IMR-90 (cell line): ENCODE data around the gene PIGC. TPM values are rescaled to one million over a fixed set of nuclear protein-coding genes. Genes with fewer than 3 reads are reported as not detected.
A peak's percentile ranks its signal among the peaks of the same experiment; 100 is the strongest.

Experiments
- ATAC-seq: fragments of 200-7000 bp; cut with Tn5 transposase; 2 replicates; pipeline ENCODE4 v1.9.1; 2020; ENCODE audit warnings: low read depth, mild to moderate bottlenecking, moderate library complexity
- BruUV-seq: library from RNA; stranded (reverse); fragments of 400-500 nt; replicated peaks from 2 replicates; lab custom pipeline; 2021; lab: Mats Ljungman, UMichigan
- CTCF ChIA-PET: fragments of 300-600 bp; formaldehyde crosslinking; extraction: SDS; loops from one replicate; lab custom pipeline; 2021; ENCODE audit warnings: antibody characterized with exemption; lab: Yijun Ruan, JAX
- POLR2A ChIA-PET: fragments of 300-600 bp; sonication (Branson Sonifier 250); formaldehyde crosslinking; loops from one replicate; lab custom pipeline; 2022; ENCODE audit warnings: antibody characterized with exemption; ENCODE audit not compliant: unreplicated experiment; lab: Charles Lee
- DNase-seq: peaks from one replicate; pipeline ENCODE4 v3.0.0; 2013
- H2AFZ ChIP-seq: replicated peaks from 2 replicates; pipeline ENCODE3; 2013; ENCODE audit warnings: low read length, mild to moderate bottlenecking; ENCODE audit not compliant: poor library complexity
- H2AK5ac ChIP-seq: 2 replicates; pipeline ENCODE4 v1.6.1; 2013; ENCODE audit warnings: low read depth, low read length, inconsistent platforms
- H2AK9ac ChIP-seq: replicated peaks from 2 replicates; pipeline ENCODE3; 2013; ENCODE audit warnings: mild to moderate bottlenecking, low read depth, low read length, moderate library complexity; ENCODE audit not compliant: poor library complexity
- H2BK120ac ChIP-seq: 2 replicates; pipeline ENCODE4 v1.6.1; 2013; ENCODE audit warnings: low read depth, low read length, inconsistent platforms
- H2BK15ac ChIP-seq: 3 replicates; pipeline ENCODE4 v1.6.1; 2013; ENCODE audit warnings: low read depth, low read length, inconsistent platforms
- H2BK20ac ChIP-seq: 2 replicates; pipeline ENCODE4 v1.6.1; 2013; ENCODE audit warnings: low read depth, mild to moderate bottlenecking, inconsistent platforms, low read length, moderate library complexity
- H2BK5ac ChIP-seq: 2 replicates; pipeline ENCODE4 v1.6.1; 2013; ENCODE audit warnings: mild to moderate bottlenecking, low read depth, low read length, inconsistent platforms; ENCODE audit not compliant: poor library complexity, severe bottlenecking
- H3K14ac ChIP-seq: replicated peaks from 2 replicates; pipeline ENCODE4 v1.6.1; 2013; ENCODE audit warnings: low read depth, low read length, inconsistent platforms
- H3K18ac ChIP-seq: 2 replicates; pipeline ENCODE4 v1.6.1; 2013; ENCODE audit warnings: low read depth, low read length, control low read depth
- H3K23ac ChIP-seq: 2 replicates; pipeline ENCODE4 v1.6.1; 2013; ENCODE audit warnings: low read depth, low read length, inconsistent platforms
- H3K27ac ChIP-seq: 2 replicates; pipeline ENCODE4 v1.5.1; 2013; ENCODE audit warnings: mild to moderate bottlenecking, control low read depth, low read length; ENCODE audit not compliant: insufficient read depth
- H3K27me3 ChIP-seq: 2 replicates; pipeline ENCODE4 v1.6.1; 2013; ENCODE audit warnings: low read length; ENCODE audit not compliant: control insufficient read depth, insufficient read depth
- H3K36me3 ChIP-seq: 2 replicates; pipeline ENCODE4 v1.6.1; 2013; ENCODE audit warnings: low read length, mixed read lengths; ENCODE audit not compliant: control insufficient read depth, insufficient read depth
- H3K4ac ChIP-seq: 2 replicates; pipeline ENCODE4 v1.6.1; 2013; ENCODE audit warnings: low read depth, low read length, inconsistent platforms
- H3K4me1 ChIP-seq: 2 replicates; pipeline ENCODE4 v1.6.1; 2013; ENCODE audit warnings: low read length, mixed read lengths; ENCODE audit not compliant: control insufficient read depth, insufficient read depth
- H3K4me2 ChIP-seq: 2 replicates; pipeline ENCODE4 v1.6.1; 2013; ENCODE audit warnings: low read depth, mild to moderate bottlenecking, control low read depth, low read length, moderate library complexity
- H3K4me3 ChIP-seq: 2 replicates; pipeline ENCODE4 v1.5.1; 2013; ENCODE audit warnings: low read depth, mild to moderate bottlenecking, control low read depth, low read length, moderate library complexity; ENCODE audit not compliant: insufficient read depth
- H3K56ac ChIP-seq: 2 replicates; pipeline ENCODE4 v1.6.1; 2013; ENCODE audit warnings: low read length, inconsistent platforms; ENCODE audit not compliant: insufficient read depth; ENCODE audit errors: extremely low read depth
- H3K79me1 ChIP-seq, 2 experiments: 2 replicates each; pipeline ENCODE4 v1.6.1; 2013; ENCODE audit warnings: low read length in 2 of 2, inconsistent platforms in 1 of 2, low read depth in 1 of 2
- H3K9ac ChIP-seq: 2 replicates; pipeline ENCODE4 v1.6.1; 2013; ENCODE audit warnings: low read depth, low read length, control low read depth
- H3K9me1 ChIP-seq: 2 replicates; pipeline ENCODE4 v1.6.1; 2013; ENCODE audit warnings: low read length, inconsistent platforms; ENCODE audit not compliant: insufficient read depth
- H3K9me3 ChIP-seq: 2 replicates; pipeline ENCODE4 v1.6.1; 2013; ENCODE audit warnings: low read length; ENCODE audit not compliant: control insufficient read depth, insufficient read depth
- H4K20me1 ChIP-seq: 2 replicates; pipeline ENCODE4 v1.6.1; 2013; ENCODE audit warnings: low read length, inconsistent platforms; ENCODE audit not compliant: insufficient read depth
- H4K5ac ChIP-seq: 2 replicates; pipeline ENCODE4 v1.6.1; 2013; ENCODE audit warnings: mild to moderate bottlenecking, low read depth, low read length, control low read depth
- H4K8ac ChIP-seq, 2 experiments: 2 replicates each; pipeline ENCODE4 v1.6.1; 2013; ENCODE audit warnings: low read depth in 2 of 2, low read length in 2 of 2, control low read depth in 1 of 2, inconsistent platforms in 1 of 2
- H4K91ac ChIP-seq: 2 replicates; pipeline ENCODE4 v1.6.1; 2013; ENCODE audit warnings: low read depth, low read length, inconsistent platforms; ENCODE audit not compliant: insufficient read depth
- CEBPB ChIP-seq: IDR thresholded peaks from 2 replicates; pipeline ENCODE4 v1.6.1; 2012; ENCODE audit warnings: low read depth, low read length, improper control_type of control experiment
- CHD1 ChIP-seq: IDR thresholded peaks from 2 replicates; pipeline ENCODE4 v1.6.1; 2012; ENCODE audit warnings: low read depth, low read length, improper control_type of control experiment
- ELK1 ChIP-seq: fragments of 150-350 bp; IDR thresholded peaks from 2 replicates; pipeline ENCODE4 v1.6.1; 2016; ENCODE audit warnings: low read depth, mild to moderate bottlenecking, low read length, moderate library complexity, borderline replicate concordance
- FOS ChIP-seq: fragments of 150-350 bp; IDR thresholded peaks from 2 replicates; pipeline ENCODE4 v1.6.1; 2016; ENCODE audit warnings: low read depth, low read length
- MAFK ChIP-seq: IDR thresholded peaks from 2 replicates; pipeline ENCODE4 v1.6.1; 2012; ENCODE audit warnings: low read depth, low read length, improper control_type of control experiment
- MAZ ChIP-seq: IDR thresholded peaks from 2 replicates; pipeline ENCODE4 v1.6.1; 2012; ENCODE audit warnings: low read depth, mild to moderate bottlenecking, low read length, improper control_type of control experiment, moderate library complexity, borderline replicate concordance
- NFE2L2 ChIP-seq: fragments of 150-350 bp; IDR thresholded peaks from 2 replicates; pipeline ENCODE4 v1.6.1; 2016; ENCODE audit warnings: low read depth, mild to moderate bottlenecking, low read length
- POLR2A ChIP-seq: IDR thresholded peaks from 2 replicates; pipeline ENCODE4 v1.6.1; 2012; ENCODE audit warnings: mild to moderate bottlenecking, low read depth, low read length
- RAD21 ChIP-seq: IDR thresholded peaks from 2 replicates; pipeline ENCODE4 v1.6.1; 2012; ENCODE audit warnings: low read length, improper control_type of control experiment
- RCOR1 ChIP-seq: IDR thresholded peaks from 2 replicates; pipeline ENCODE4 v1.6.1; 2012; ENCODE audit warnings: mild to moderate bottlenecking, low read length, improper control_type of control experiment; ENCODE audit not compliant: insufficient replicate concordance
- RFX5 ChIP-seq: IDR thresholded peaks from 2 replicates; pipeline ENCODE4 v1.8.0; 2012; ENCODE audit warnings: low read depth, mild to moderate bottlenecking, low read length, moderate library complexity
- SMC3 ChIP-seq: fragments of 150-350 bp; IDR thresholded peaks from 2 replicates; pipeline ENCODE4 v1.6.1; 2016; ENCODE audit warnings: low read depth, mild to moderate bottlenecking, antibody characterized with exemption, low read length, moderate library complexity
- WGBS, 2 experiments: methylation state at CpG; one replicate each; pipeline versions ENCODE4 v1.1.5 to v1.1.7; 2013; ENCODE audit warnings: missing lambda C conversion rate in 2 of 2; ENCODE audit not compliant: insufficient read length in 1 of 2; ENCODE audit errors: extremely low coverage in 2 of 2; 5-methylcytosine and 5-hydroxymethylcytosine counted together
- dilution Hi-C: fragments of 300-500 bp; cut with HindIII; formaldehyde crosslinking; loops from one replicate; pipeline ENCODE4 v1.14.3; 2018; ENCODE audit warnings: low sequenced_read_pairs; ENCODE audit not compliant: unreplicated experiment
- in situ Hi-C: fragments of 300-500 bp; cut with MboI; formaldehyde crosslinking; loops from 3 replicates; pipeline ENCODE4 v1.14.3; 2019; ENCODE audit warnings: low sequenced_read_pairs, inconsistent platforms, mixed read lengths
- intact Hi-C: fragments of 100-400 bp; cut with micrococcal nuclease; formaldehyde crosslinking; loops from 2 replicates; pipeline ENCODE4 v1.10.0; 2022
- polyA plus RNA-seq, 3 experiments: library from polyadenylated mRNA; depleted of rRNA; stranded (reverse); fragments of >200 nt; gene quantifications; 2 replicates each; pipeline ENCODE4 v1.2.3, GENCODE V29; 2012; ENCODE audit warnings: low replicate concordance in 1 of 3
- total RNA-seq: library from RNA; depleted of rRNA; stranded (reverse); fragments of >200 nt; gene quantifications from 2 replicates; pipeline ENCODE4 v1.2.3, GENCODE V29; 2012
- TF ChIP-seq, protein P1 (sequence below): conservative IDR thresholded peaks from 2 replicates; pipeline ENCODE4 v1.5.1; 2012; ENCODE audit warnings: mild to moderate bottlenecking, low read depth, low read length, improper control_type of control experiment
- TF ChIP-seq, protein P2 (sequence below): fragments of 150-350 bp; IDR thresholded peaks from 2 replicates; pipeline ENCODE4 v1.6.1; 2017; ENCODE audit warnings: mild to moderate bottlenecking, antibody characterized with exemption, low read length, low read depth

Gene PIGC
- total and polyA plus RNA-seq, 2 of the 4 experiments (the other 2 are of a cell fraction) = 14.9 to 15.8 TPM

GRCh38 chr1:172476218-172476811 is 32.4 kb upstream of the PIGC start:
- no peak overlapping the region for H3K9ac ChIP-seq
- H3K4ac ChIP-seq = no peak overlapping the region
- DNase-seq (no peak), ATAC-seq (no peak)
- H2AFZ ChIP-seq = peak overlapping the region; percentile 64
- in situ Hi-C loops = no loop called here
- no peak overlapping the region for H4K91ac ChIP-seq
- H3K23ac ChIP-seq = no peak overlapping the region
- ChIA-PET POLR2A (no interaction called here), CTCF (no interaction called here)
- no peak overlapping the region for H3K4me2 ChIP-seq
- peaks cover 14% of the 10 kb centered on the region for H3K27me3 ChIP-seq
- H4K20me1 ChIP-seq = no peaks in the 10 kb centered on the region
- no peak overlapping the region for H3K56ac ChIP-seq
- H3K27ac ChIP-seq = no peak overlapping the region
- H3K79me1 ChIP-seq = no peaks in the 10 kb centered on the region
- WGBS, 2 experiments = no CpG with 5 or more reads among the region's 4 CpGs
- H2AK5ac ChIP-seq = no peak overlapping the region
- H3K4me3 ChIP-seq = no peak overlapping the region
- H2BK120ac ChIP-seq = no peak overlapping the region
- H2AK9ac ChIP-seq = no peak overlapping the region
- no peak overlapping the region for H2BK15ac ChIP-seq
- no peak overlapping the region for H2BK5ac ChIP-seq
- no TSS peak for BruUV-seq
- TF ChIP-seq SMC3 (no peak), FOS (no peak), POLR2A (no peak), CEBPB (no peak), CHD1 (no peak), RCOR1 (no peak), MAZ (no peak), ELK1 (no peak), RAD21 (no peak), MAFK (no peak), NFE2L2 (no peak), RFX5 (no peak)
- TF ChIP-seq, protein P1, sequence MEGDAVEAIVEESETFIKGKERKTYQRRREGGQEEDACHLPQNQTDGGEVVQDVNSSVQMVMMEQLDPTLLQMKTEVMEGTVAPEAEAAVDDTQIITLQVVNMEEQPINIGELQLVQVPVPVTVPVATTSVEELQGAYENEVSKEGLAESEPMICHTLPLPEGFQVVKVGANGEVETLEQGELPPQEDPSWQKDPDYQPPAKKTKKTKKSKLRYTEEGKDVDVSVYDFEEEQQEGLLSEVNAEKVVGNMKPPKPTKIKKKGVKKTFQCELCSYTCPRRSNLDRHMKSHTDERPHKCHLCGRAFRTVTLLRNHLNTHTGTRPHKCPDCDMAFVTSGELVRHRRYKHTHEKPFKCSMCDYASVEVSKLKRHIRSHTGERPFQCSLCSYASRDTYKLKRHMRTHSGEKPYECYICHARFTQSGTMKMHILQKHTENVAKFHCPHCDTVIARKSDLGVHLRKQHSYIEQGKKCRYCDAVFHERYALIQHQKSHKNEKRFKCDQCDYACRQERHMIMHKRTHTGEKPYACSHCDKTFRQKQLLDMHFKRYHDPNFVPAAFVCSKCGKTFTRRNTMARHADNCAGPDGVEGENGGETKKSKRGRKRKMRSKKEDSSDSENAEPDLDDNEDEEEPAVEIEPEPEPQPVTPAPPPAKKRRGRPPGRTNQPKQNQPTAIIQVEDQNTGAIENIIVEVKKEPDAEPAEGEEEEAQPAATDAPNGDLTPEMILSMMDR = no peak
- TF ChIP-seq, protein P2, sequence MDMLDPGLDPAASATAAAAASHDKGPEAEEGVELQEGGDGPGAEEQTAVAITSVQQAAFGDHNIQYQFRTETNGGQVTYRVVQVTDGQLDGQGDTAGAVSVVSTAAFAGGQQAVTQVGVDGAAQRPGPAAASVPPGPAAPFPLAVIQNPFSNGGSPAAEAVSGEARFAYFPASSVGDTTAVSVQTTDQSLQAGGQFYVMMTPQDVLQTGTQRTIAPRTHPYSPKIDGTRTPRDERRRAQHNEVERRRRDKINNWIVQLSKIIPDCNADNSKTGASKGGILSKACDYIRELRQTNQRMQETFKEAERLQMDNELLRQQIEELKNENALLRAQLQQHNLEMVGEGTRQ = no peak
- H2BK20ac ChIP-seq = no peak overlapping the region
- no peak overlapping the region for H4K5ac ChIP-seq
- H3K9me3 ChIP-seq = no peaks in the 10 kb centered on the region
- no peaks in the 10 kb centered on the region for H3K36me3 ChIP-seq
- H4K8ac ChIP-seq = no peak overlapping the region
- H3K9me1 ChIP-seq = no peaks in the 10 kb centered on the region; the same call in 1 of the 2 replicates
- dilution Hi-C loops = no loop called here
- H3K4me1 ChIP-seq = peaks cover 2% of the 10 kb centered on the region; the same call in 1 of the 2 replicates
- intact Hi-C loops = no loop called here
- no peak overlapping the region for H3K14ac ChIP-seq
- H3K18ac ChIP-seq = no peak overlapping the region
